ENCODE measurements around the gene AKAP9. TPM values are rescaled to one million over a fixed set of nuclear protein-coding genes. Genes with fewer than 3 reads are reported as not detected.

The AKAP9 gene
- total RNA-seq, 4 donors from 2014 or later, result 93.1 to 122 (median 109) TPM

GRCh38 chr7:92042056-92042737, 101.5 kb downstream of the AKAP9 start:
- TF ChIP-seq, protein P1, sequence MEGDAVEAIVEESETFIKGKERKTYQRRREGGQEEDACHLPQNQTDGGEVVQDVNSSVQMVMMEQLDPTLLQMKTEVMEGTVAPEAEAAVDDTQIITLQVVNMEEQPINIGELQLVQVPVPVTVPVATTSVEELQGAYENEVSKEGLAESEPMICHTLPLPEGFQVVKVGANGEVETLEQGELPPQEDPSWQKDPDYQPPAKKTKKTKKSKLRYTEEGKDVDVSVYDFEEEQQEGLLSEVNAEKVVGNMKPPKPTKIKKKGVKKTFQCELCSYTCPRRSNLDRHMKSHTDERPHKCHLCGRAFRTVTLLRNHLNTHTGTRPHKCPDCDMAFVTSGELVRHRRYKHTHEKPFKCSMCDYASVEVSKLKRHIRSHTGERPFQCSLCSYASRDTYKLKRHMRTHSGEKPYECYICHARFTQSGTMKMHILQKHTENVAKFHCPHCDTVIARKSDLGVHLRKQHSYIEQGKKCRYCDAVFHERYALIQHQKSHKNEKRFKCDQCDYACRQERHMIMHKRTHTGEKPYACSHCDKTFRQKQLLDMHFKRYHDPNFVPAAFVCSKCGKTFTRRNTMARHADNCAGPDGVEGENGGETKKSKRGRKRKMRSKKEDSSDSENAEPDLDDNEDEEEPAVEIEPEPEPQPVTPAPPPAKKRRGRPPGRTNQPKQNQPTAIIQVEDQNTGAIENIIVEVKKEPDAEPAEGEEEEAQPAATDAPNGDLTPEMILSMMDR (IDR thresholded peaks at IDR 0.05; ENCODE audit: low read depth), result no peak

- TF ChIP-seq, protein P1 (IDR thresholded peaks at IDR 0.05; ENCODE audit: low read depth), result no peak
Observed at GRCh38 chr7:92043098-92043497, 102.4 kb downstream of the AKAP9 start.

GRCh38 chr7:92043637-92044036, 103.0 kb downstream of the AKAP9 start:
- TF ChIP-seq, protein P1 (IDR thresholded peaks at IDR 0.05; ENCODE audit: low read depth), result no peak

GRCh38 chr7:92044148-92044547, 103.5 kb downstream of the AKAP9 start:
- TF ChIP-seq, protein P1 (IDR thresholded peaks at IDR 0.05; ENCODE audit: low read depth), result no peak

GRCh38 chr7:92044940-92045339, 104.3 kb downstream of the AKAP9 start:
- TF ChIP-seq, protein P1 (IDR thresholded peaks at IDR 0.05; ENCODE audit: low read depth), result no peak

DNA sequence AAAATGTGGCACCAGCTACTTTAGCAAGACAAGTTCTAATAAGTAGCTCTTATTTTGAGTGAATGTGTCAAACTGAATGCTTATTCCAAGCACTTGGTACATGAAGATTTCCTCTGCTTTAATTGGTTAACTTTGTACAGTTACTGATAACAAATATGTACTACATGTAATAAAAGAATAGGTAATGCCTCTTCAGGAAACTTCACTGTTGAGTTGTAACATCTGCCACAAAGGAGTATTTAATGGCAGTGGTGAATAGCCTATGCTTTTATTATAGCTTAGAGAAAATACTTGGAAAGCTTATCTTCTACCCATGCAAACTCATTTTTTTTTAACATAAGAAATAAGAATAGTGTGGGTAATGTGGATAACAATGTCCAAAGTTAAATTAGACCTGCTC, 111.0 kb downstream of the AKAP9 start:
- TF ChIP-seq, protein P1 (IDR thresholded peaks at IDR 0.05; ENCODE audit: low read depth), result no peak

GRCh38 chr7:92052159-92052558, 111.5 kb downstream of the AKAP9 start:
- TF ChIP-seq, protein P1 (IDR thresholded peaks at IDR 0.05; ENCODE audit: low read depth), result no peak
